Measurements from ENCODE around the gene GRIN1. TPM values are rescaled to one million over a fixed set of nuclear protein-coding genes. Genes with fewer than 3 reads are reported as not detected.

Gene GRIN1
- total and polyA plus RNA-seq, 2 donors (not counting 1 experiment from before 2014, with no cell fraction given), result 0.04 TPM; not detected in 1

GRCh38 chr9:137129456-137130175 is 9.3 kb upstream of the GRIN1 start:
- Histone ChIP-seq H3K9me3 (ENCODE audit: control extremely low read depth in 1 of 3, control insufficient read depth in 2 of 3, insufficient read depth in 1 of 3, low read length in 2 of 3) (peaks cover 0 to 8% (median 0%) of the 10 kb centered on the region in 3 donors), H3K27me3 (replicated peaks in 1 of 4; ENCODE audit: control extremely low read depth in 1 of 4, control insufficient read depth in 3 of 4, insufficient read depth in 4 of 4, low read length in 3 of 4) (peaks cover 0 to 3% (median 0%) of the 10 kb centered on the region in 4 experiments), H3K79me2 (ENCODE audit: control insufficient read depth, insufficient read depth, low read length) (peaks cover 30% of the 10 kb centered on the region), H3K9ac (ENCODE audit: low read length) (peak overlapping the region; percentile 84), H3K4me1 (ENCODE audit: control insufficient read depth in 2 of 2, insufficient read depth in 2 of 2, low read length in 2 of 2) (peaks cover 28 to 32% of the 10 kb centered on the region in 2 donors), H2AFZ (ENCODE audit: insufficient read depth, low read depth, low read length, poor library complexity, severe bottlenecking) (peak overlapping the region; percentile 86), H4K20me1 (ENCODE audit: control insufficient read depth, insufficient read depth, low read length, poor library complexity, severe bottlenecking) (no peaks in the 10 kb centered on the region), H3K27ac (ENCODE audit: low read length in 2 of 2) (peak overlapping the region; percentile 71 to 93), H3K4me3 (ENCODE audit: control extremely low read depth in 1 of 5, extremely low read depth in 1 of 5, insufficient read depth in 1 of 5, low read depth in 2 of 5, low read length in 4 of 5) (peak overlapping the region; percentile 8 to 82 (median 73)), H3K4me2 (replicated peaks; ENCODE audit: low read depth, low read length, poor library complexity, severe bottlenecking) (peak overlapping the region; percentile 94), H3K36me3 (replicated peaks in 1 of 2; ENCODE audit: control extremely low read depth in 1 of 2, control insufficient read depth in 1 of 2, extremely low read depth in 1 of 2, insufficient read depth in 2 of 2, low read length in 1 of 2) (no peaks in the 10 kb centered on the region)
- ChIA-PET CTCF (interaction anchor here (0.7 to 2.6 kb wide), 11 partner anchors 11 to 906 kb away, joined by 3 to 11 read pairs (median 4); partner anchors contain the start of genes MAN1B1, RNF224 and TOR4A), POLR2A (interaction anchor here (0.5 to 3.2 kb wide), 15 partner anchors 15 to 519 kb away, joined by 3 to 21 read pairs (median 3); partner anchors contain the start of genes ANAPC2, DPP7, FUT7 and MAN1B1)
- TF ChIP-seq EZH2 (IDR thresholded peaks at IDR 0.05; ENCODE audit: borderline replicate concordance, insufficient read depth, low read depth, low read length, poor library complexity, severe bottlenecking) (no peak), CTCF (IDR thresholded peaks at IDR 0.05) (no peak)
- ATAC-seq (ENCODE audit: low read depth), result peak; percentile 93
- Mint-ChIP-seq H3K4me1 (peaks cover 31% of the 10 kb centered on the region), H3K27me3 (peaks cover 4% of the 10 kb centered on the region), H3K4me3 (peak overlapping the region; percentile 89), H3K9me3 (ENCODE audit: insufficient read depth) (no peaks in the 10 kb centered on the region), H3K27ac (peak overlapping the region; percentile 91)
- intact Hi-C loops (cut with micrococcal nuclease), result loop anchor here (2.0 to 5.0 kb wide), 3 partner anchors 42 to 71 kb away; partner anchors contain the start of genes ANAPC2, MAN1B1, SSNA1 and TPRN
- under 1% methylated on average over 86 of the region's 86 CpGs for WGBS (ENCODE audit: insufficient coverage)
- peak; percentile 94 for DNase-seq
